HepG2 (cell line): ENCODE data around the gene TAF6L. TPM values are rescaled to one million over a fixed set of nuclear protein-coding genes. Genes with fewer than 3 reads are reported as not detected.

Source experiments
- AHR ChIP-seq: IDR thresholded peaks from 2 replicates; pipeline ENCODE4 v1.6.1; 2018; ENCODE audit warnings: missing genetic modification reagents, missing compliant biosample characterization
- ATRX ChIP-seq: sonication (generic); formaldehyde crosslinking; IDR thresholded peaks from 2 replicates; pipeline ENCODE4 v1.4.0; 2020; ENCODE audit warnings: missing genetic modification reagents, borderline replicate concordance
- DMAP1 ChIP-seq: IDR thresholded peaks from 2 replicates; pipeline ENCODE4 v1.6.1; 2016
- EED ChIP-seq: sonication (generic); formaldehyde crosslinking; IDR thresholded peaks from 2 replicates; pipeline ENCODE4 v1.5.0; 2020; ENCODE audit warnings: mild to moderate bottlenecking, missing genetic modification reagents
- FOXA1 ChIP-seq, 2 experiments: fragments of 450-650 bp in 1 of 2; sonication (generic) in 1 of 2; formaldehyde crosslinking in 1 of 2; IDR thresholded peaks; 2 replicates each; pipeline versions ENCODE4 v1.4.0 to v1.6.1; 2016 to 2020; ENCODE audit warnings: missing genetic modification reagents in 1 of 2
- IRF2 ChIP-seq: IDR thresholded peaks from 2 replicates; pipeline ENCODE4 v1.6.1; 2018; ENCODE audit warnings: missing genetic modification reagents, missing compliant biosample characterization
- ISL2 ChIP-seq: sonication (generic); formaldehyde crosslinking; IDR thresholded peaks from 2 replicates; pipeline ENCODE4 v1.5.0; 2020; ENCODE audit warnings: missing genetic modification reagents
- MBNL3 ChIP-seq: fragments of 250-450 bp; sonication (Bioruptor Pico); conservative IDR thresholded peaks from 2 replicates; pipeline ENCODE4 v1.8.0; 2022; ENCODE audit warnings: mild to moderate bottlenecking, inconsistent platforms
- NFATC3 ChIP-seq: sonication (generic); formaldehyde crosslinking; IDR thresholded peaks from 2 replicates; pipeline ENCODE4 v1.5.1; 2020; ENCODE audit warnings: mild to moderate bottlenecking, missing genetic modification reagents
- PHB2 ChIP-seq: fragments of 450-650 bp; IDR thresholded peaks from 2 replicates; pipeline ENCODE4 v1.6.1; 2018; ENCODE audit not compliant: partially characterized antibody
- POLR2G ChIP-seq: fragments of 200-400 bp; formaldehyde crosslinking; IDR thresholded peaks from 2 replicates; pipeline ENCODE4 v1.6.1; 2018; ENCODE audit warnings: mild to moderate bottlenecking, low read depth, low read length, moderate library complexity
- RARG ChIP-seq: sonication (generic); formaldehyde crosslinking; IDR thresholded peaks from 2 replicates; pipeline ENCODE4 v1.4.0; 2020; ENCODE audit warnings: low read depth, mild to moderate bottlenecking, missing genetic modification reagents
- SRY ChIP-seq: sonication (generic); formaldehyde crosslinking; IDR thresholded peaks from 2 replicates; pipeline ENCODE4 v1.8.0; 2022; ENCODE audit warnings: mild to moderate bottlenecking, missing genetic modification reagents
- SYNCRIP ChIP-seq: fragments of 200-400 bp; formaldehyde crosslinking; IDR thresholded peaks from 2 replicates; pipeline ENCODE4 v1.6.1; 2018; ENCODE audit warnings: mild to moderate bottlenecking, low read depth, low read length; ENCODE audit not compliant: insufficient read depth
- TFAP4 ChIP-seq: sonication (generic); IDR thresholded peaks from 2 replicates; pipeline ENCODE4 v1.6.1; 2016; ENCODE audit warnings: low read depth, borderline replicate concordance
- TMF1 ChIP-seq: sonication (generic); formaldehyde crosslinking; IDR thresholded peaks from 2 replicates; pipeline ENCODE4 v1.8.1; 2022; ENCODE audit warnings: low read depth, missing genetic modification reagents
- ZBTB42 ChIP-seq: sonication (generic); formaldehyde crosslinking; IDR thresholded peaks from 2 replicates; pipeline ENCODE4 v1.5.0; 2020; ENCODE audit warnings: mild to moderate bottlenecking, missing genetic modification reagents
- ZNF143 ChIP-seq: sonication (generic); formaldehyde crosslinking; IDR thresholded peaks from 2 replicates; pipeline ENCODE4 v1.4.0; 2020; ENCODE audit warnings: missing genetic modification reagents
- ZNF792 ChIP-seq: IDR thresholded peaks from 2 replicates; pipeline ENCODE4 v1.6.1; 2016
- ZNF839 ChIP-seq: sonication (generic); formaldehyde crosslinking; IDR thresholded peaks from 2 replicates; pipeline ENCODE4 v1.4.0; 2020; ENCODE audit warnings: missing genetic modification reagents, mild to moderate bottlenecking, borderline replicate concordance
- ZZZ3 ChIP-seq: sonication (generic); formaldehyde crosslinking; IDR thresholded peaks from 2 replicates; pipeline ENCODE4 v1.4.0; 2020; ENCODE audit warnings: missing genetic modification reagents, mild to moderate bottlenecking, borderline replicate concordance
- polyA plus RNA-seq, 8 experiments: library from polyadenylated mRNA; depleted of rRNA in 3 of 8; stranded (reverse) in 7 of 8; unstranded in 1 of 8; fragments of >200 nt; fragmentation: Illumina TruSeq in 4 of 8; extraction: Trizol in 4 of 8; gene quantifications; 2 replicates each; pipeline versions ENCODE4 v1.2.1 to v1.2.3, GENCODE V29; 2011 to 2016; ENCODE audit warnings: low read depth in 4 of 8, missing spikeins in 1 of 8, mixed read lengths in 1 of 8; ENCODE audit not compliant: insufficient read depth in 1 of 8
- total RNA-seq, 5 experiments: library from RNA; depleted of rRNA; stranded (reverse); fragments of >200 nt; fragmentation: Illumina TruSeq; extraction: Trizol; gene quantifications; 2 replicates each; pipeline ENCODE4 v1.2.3, GENCODE V29; 2016; ENCODE audit warnings: low read depth in 1 of 5
- TF ChIP-seq, protein P1 (sequence below): sonication (generic); formaldehyde crosslinking; IDR thresholded peaks from 2 replicates; pipeline ENCODE4 v1.5.0; 2020; ENCODE audit warnings: mild to moderate bottlenecking, missing genetic modification reagents
- TF ChIP-seq, protein P2 (sequence below): fragments of 450-650 bp; IDR thresholded peaks from 2 replicates; pipeline ENCODE4 v1.6.1; 2016
- TF ChIP-seq, protein P3 (sequence below): sonication (generic); formaldehyde crosslinking; IDR thresholded peaks from 2 replicates; pipeline ENCODE4 v1.4.0; 2020; ENCODE audit warnings: missing genetic modification reagents

TAF6L gene
- total and polyA plus RNA-seq, 2 of the 13 experiments (the other 11 are each of a cell fraction or from before 2014, with no cell fraction given): 12.6 to 19.4 TPM

DNA sequence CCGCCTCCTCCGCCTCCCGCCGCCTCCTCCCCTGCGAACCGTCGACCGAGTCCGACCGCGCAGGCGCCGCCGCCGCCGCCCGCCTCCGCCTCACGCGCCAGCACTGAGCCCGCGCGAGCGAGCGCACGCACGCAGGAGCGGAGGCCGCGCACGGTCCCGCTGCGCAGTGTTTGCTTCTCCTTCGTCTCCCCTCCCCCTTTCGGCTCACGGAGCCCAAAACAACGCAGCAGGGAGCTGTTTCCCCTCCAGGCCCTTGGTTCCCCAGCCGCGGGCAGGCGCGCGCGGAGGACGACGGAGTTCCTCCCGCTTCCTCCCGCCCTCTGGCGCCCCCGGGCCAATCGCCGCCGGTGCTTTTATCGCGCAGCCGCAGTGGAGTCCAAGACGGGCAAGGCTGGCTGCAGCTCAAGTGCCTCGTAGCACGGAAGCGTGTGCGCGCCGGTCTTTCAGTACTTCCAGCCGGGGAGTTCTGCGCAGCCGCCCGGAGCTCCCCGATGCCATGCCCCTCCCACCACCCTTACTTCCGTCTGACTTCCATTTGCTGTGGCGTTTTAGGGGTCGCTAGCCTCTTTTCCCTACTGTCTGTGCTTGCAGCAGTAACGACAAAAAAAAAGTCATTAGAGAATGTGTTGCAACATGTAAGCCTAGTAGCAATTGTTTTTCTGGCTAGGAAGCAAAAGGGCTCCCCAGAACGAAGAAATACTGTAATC is 43.9 kb upstream of the TAF6L start, which contains the start of gene HNRNPUL2 (continued):
- TF ChIP-seq, protein P1, sequence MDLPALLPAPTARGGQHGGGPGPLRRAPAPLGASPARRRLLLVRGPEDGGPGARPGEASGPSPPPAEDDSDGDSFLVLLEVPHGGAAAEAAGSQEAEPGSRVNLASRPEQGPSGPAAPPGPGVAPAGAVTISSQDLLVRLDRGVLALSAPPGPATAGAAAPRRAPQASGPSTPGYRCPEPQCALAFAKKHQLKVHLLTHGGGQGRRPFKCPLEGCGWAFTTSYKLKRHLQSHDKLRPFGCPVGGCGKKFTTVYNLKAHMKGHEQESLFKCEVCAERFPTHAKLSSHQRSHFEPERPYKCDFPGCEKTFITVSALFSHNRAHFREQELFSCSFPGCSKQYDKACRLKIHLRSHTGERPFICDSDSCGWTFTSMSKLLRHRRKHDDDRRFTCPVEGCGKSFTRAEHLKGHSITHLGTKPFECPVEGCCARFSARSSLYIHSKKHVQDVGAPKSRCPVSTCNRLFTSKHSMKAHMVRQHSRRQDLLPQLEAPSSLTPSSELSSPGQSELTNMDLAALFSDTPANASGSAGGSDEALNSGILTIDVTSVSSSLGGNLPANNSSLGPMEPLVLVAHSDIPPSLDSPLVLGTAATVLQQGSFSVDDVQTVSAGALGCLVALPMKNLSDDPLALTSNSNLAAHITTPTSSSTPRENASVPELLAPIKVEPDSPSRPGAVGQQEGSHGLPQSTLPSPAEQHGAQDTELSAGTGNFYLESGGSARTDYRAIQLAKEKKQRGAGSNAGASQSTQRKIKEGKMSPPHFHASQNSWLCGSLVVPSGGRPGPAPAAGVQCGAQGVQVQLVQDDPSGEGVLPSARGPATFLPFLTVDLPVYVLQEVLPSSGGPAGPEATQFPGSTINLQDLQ: peak; percentile 82; the same call in 1 of the 2 replicates
- TF ChIP-seq RARG (CRISPR knock-in tag) (no peak), PHB2 (no peak), NFATC3 (CRISPR knock-in tag) (0 out of 2 replicates have a peak, but pooled peaks have one; percentile 60), SYNCRIP (no peak), DMAP1 (peak; percentile 94), POLR2G (peak; percentile 94), ZNF792 (peak; percentile 80), TFAP4 (no peak), MBNL3 (CRISPR knock-in tag) (no peak), ISL2 (CRISPR knock-in tag) (peak; percentile 51; the same call in 1 of the 2 replicates), SRY (CRISPR knock-in tag) (peak; percentile 95), FOXA1 (IDR thresholded peaks at IDR 0.05) (no peak), FOXA1 (CRISPR knock-in tag; IDR thresholded peaks at IDR 0.05) (0 out of 2 replicates have a peak, but pooled peaks have one; percentile 19), ZBTB42 (CRISPR knock-in tag) (no peak; the same call in 1 of the 2 replicates), ZZZ3 (CRISPR knock-in tag) (no peak), ZNF839 (CRISPR knock-in tag) (no peak; the same call in 1 of the 2 replicates), EED (CRISPR knock-in tag) (0 out of 2 replicates have a peak, but pooled peaks have one; percentile 46), IRF2 (peak; percentile 90), TMF1 (CRISPR knock-in tag) (peak; percentile 98), ZNF143 (CRISPR knock-in tag) (peak; percentile 73), AHR (CRISPR knock-in tag) (no peak; the same call in 1 of the 2 replicates), ATRX (CRISPR knock-in tag) (no peak)
- TF ChIP-seq, protein P2, sequence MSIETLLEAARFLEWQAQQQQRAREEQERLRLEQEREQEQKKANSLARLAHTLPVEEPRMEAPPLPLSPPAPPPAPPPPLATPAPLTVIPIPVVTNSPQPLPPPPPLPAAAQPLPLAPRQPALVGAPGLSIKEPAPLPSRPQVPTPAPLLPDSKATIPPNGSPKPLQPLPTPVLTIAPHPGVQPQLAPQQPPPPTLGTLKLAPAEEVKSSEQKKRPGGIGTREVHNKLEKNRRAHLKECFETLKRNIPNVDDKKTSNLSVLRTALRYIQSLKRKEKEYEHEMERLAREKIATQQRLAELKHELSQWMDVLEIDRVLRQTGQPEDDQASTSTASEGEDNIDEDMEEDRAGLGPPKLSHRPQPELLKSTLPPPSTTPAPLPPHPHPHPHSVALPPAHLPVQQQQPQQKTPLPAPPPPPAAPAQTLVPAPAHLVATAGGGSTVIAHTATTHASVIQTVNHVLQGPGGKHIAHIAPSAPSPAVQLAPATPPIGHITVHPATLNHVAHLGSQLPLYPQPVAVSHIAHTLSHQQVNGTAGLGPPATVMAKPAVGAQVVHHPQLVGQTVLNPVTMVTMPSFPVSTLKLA: peak; percentile 37
- TF ChIP-seq, protein P3, sequence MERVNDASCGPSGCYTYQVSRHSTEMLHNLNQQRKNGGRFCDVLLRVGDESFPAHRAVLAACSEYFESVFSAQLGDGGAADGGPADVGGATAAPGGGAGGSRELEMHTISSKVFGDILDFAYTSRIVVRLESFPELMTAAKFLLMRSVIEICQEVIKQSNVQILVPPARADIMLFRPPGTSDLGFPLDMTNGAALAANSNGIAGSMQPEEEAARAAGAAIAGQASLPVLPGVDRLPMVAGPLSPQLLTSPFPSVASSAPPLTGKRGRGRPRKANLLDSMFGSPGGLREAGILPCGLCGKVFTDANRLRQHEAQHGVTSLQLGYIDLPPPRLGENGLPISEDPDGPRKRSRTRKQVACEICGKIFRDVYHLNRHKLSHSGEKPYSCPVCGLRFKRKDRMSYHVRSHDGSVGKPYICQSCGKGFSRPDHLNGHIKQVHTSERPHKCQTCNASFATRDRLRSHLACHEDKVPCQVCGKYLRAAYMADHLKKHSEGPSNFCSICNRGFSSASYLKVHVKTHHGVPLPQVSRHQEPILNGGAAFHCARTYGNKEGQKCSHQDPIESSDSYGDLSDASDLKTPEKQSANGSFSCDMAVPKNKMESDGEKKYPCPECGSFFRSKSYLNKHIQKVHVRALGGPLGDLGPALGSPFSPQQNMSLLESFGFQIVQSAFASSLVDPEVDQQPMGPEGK (CRISPR knock-in tag): peak; percentile 37
